ENCODE measurements around the gene AIG1.

DNA sequence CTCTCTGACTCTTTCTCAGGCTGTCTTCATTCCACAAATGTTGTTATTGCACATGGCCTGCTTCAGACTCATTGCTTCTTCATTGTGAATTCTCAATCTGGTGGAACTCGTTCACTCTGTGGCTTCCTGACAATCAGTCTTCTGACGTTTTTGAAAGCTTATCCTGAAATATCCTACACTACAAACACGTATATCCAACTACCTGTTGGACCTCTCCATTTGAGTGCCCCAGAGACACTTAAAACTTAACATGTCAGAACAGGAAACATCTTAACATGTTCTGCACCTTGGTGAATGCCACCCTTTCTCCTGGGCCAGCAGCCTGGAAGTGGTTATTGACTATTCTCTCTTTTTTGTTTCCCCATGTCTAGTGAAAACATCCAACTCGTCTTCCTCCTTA, 50.8 kb downstream of the AIG1 start:
- TF ChIP-seq EZH2 (IDR thresholded peaks at IDR 0.05) = no peak
- TF ChIP-seq CTCF (IDR thresholded peaks at IDR 0.05) = no peak
- TF ChIP-seq EZH2phosphoT487 (IDR thresholded peaks at IDR 0.05) = no peak
